Left renal pelvis (tissue), 4 donors: Measurements from ENCODE around the gene MPRIP. TPM values are rescaled to one million over a fixed set of nuclear protein-coding genes. Genes with fewer than 3 reads are reported as not detected.

Source experiments
- DNase-seq, 4 donors: peaks; one replicate each; pipeline ENCODE4 v3.0.0-alpha.2; 2013; ENCODE audit warnings: low read depth in 4 of 4, low spot score in 3 of 4
- polyA plus RNA-seq, 4 donors: library from polyadenylated mRNA; unstranded; fragments of 120-200 nt; gene quantifications; one replicate each; pipeline ENCODE4 v1.2.1, GENCODE V29; 2013; ENCODE audit not compliant: insufficient read length in 4 of 4

MPRIP gene
- polyA plus RNA-seq, 4 donors, result 144 to 180 (median 161) TPM

DNA sequence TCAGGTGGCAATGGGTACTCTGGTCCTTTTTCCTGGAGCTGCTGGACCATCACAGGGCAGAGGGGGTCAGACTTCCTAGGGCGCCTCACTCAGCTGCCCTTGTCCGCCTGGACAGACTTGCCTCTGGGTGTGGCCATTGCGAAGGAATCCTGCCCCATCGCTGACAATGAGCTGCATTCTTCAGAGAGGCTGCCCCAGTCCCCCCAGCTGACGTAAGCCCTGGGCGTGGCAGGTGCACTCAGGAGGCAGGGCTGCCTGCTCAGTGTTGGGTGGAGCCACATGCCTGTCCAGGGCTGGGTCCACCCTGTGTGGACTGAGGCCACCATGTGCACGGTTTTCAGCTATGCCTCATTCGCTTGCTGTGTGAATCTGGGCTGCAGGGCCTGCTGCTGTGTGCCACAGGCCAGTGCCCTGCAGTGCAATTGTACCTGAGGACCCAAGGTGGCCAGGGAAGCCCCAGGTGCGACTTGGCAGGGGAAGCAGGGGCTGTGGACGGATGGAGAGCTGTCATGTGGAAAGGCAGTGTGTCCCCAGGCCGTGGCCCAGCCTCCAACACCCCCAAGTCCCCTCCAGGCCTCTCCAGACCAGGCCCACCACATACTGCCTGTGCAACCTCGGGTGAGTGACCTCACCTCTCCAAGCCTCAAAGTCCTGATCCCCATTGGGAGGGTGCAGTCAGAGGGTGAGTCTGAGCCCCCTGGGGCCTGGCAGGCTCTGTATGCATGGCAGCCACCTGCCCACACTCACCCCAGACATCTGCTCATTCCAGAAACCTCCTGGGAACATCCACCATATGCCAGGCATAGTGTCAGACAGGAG is 14.0 kb upstream of the MPRIP start:
- DNase-seq, result no peak

DNA sequence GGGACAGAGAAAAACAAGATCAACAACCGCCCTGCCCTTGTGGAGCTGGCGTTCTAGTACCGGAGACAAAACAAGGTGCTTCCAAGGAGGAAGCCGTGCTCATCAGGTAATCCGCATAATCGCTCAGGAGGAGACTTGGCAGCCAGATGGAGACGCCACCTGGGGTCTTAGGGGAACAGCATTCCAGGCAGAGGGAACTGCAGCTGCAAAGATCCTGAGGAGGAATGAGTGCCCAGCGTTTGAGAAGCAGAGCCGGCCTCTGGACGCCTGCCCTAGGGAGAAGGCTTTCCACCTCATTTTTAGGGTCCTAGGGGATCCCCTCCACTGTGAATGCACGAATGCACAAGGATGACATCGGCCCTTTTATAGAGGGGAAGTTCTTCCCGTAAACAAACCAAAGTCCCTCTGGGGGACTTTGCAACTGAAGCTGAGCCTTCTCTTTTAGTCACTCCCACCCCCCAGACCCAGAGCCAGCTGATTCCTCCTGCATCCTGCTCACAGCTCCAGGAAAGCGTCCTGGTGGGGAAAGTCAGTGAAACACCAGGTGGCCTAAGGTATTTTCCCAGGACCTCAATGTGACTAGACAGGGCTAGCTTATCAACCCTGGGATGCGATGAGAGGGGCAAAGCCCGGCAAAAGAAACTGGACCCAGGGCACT is 13.2 kb upstream of the MPRIP start:
- DNase-seq, result no peak

DNA sequence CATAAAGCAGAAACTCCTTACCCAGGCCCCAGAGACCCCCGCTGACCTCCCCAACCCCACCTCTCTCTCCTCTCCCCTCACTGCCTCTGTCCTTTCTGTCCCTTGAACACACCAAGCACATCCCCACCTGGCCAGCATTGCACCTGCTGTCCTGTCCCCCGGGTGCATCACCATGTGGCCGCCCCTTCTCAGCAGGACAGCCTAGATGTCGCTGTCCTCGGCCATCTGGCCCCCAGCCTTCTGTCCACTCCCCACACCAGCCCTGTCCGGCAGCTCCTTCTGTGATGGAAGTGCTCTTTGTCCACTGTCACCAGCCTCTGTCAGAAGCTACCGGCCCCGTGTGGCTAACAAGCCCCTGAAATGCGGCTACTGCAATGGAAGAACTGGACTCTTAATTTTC is 12.3 kb upstream of the MPRIP start:
- no peak for DNase-seq

DNA sequence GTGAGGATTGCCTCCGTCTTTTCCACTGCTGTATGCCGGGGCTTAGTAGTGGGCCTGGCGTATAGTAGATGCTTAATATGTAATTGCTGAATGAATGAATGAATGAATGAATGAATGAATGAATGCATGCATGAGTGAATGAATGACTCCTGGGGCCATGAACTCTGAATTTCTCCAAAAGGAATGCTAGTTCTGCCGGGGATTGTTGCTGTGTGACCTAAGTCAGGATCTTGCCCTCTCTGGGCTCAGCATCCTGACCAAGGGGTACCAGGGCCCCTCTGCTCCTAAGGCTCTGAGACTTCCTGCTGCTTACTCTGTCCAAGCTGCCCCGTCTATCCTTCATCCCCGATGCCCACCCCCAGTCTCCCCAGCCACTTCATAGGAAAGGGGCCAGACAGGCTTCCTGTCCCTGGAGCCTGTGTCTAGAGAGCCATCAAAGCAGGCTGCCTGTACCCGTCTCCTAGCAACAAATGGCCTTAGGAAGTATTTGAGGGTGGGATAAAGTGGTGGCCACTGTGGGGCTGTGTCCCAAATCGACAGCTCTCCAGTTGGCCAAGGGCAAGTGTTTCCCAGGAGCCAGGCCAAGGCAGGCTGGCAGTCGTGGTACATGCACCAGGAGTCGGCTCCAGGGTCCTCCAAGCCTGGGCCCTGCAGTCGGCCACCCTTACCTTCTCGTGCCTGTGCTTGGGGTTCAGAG is 11.6 kb upstream of the MPRIP start:
- DNase-seq, result no peak

DNA sequence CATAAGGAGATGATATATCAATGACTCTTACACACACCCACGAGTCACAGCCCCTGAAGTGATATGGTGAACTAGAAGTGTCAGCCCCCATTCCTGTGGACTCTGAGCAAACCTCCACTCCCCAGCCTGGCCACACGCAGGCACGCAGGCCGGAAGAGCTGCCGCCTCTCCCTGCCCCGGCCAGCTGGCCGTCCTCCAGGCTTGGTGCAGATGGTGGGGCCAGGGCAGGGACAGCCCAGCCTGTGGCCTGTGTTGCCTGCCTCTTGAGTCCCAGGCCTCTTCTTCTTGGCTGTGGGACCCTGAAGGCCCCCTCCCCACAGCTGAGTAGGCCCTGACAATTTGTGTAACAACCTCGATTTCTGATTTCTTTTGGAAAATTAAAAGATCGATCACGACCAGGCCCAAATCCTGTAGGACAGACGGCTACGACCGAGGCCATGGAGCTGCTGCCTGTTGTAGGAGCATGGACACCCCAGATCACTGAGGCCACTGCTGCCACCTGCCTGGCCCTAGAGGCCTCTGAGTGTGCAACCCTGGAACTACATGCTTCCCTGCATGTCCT is 10.0 kb upstream of the MPRIP start:
- no peak for DNase-seq

DNA sequence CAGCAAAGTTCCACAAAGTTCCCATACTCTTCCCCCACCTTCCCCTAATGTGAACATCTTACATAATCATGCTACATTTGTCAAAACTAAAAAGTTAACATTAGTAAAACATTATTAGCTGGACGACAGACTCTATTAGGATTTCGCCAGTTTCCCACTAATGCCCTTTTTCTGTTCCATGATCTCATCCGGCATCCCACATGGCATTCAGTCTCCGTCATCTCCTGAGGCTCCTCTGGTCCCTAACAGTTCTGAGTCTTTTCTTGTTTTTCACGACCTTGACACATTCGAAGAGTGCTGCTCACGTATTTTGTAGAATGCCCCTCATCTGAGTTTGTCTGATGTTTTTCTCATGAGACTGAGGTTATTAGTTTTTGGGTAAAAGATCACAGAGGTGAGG is 8.8 kb upstream of the MPRIP start:
- no peak for DNase-seq

GRCh38 chr17:17034026-17034425 is 8.2 kb upstream of the MPRIP start:
- no peak for DNase-seq

DNA sequence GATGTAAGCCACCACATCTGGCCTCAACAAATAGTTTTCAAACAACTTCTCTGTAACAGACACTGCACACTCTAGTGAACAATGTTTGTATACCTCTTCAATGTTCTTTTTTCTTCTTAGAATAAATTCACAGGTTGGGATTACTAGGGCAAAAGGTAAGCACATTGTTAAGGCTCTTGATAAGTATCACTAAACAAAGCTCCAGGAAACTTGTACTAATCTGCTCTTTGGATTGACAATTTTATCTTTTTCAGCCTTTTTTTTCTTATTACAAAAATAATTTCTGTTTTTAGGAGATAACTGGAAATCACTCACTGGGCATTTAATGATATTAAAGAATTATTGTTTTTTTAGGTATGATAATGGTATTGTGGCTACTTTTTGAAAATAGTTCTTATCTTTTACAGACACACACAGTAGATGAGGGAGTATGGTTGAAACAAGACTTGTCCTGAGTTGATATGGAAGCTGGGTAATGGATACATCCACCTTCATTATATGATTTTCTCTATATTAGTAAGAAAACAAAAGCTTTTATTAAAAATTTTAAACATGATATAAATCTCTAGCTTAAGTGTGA is 7.7 kb upstream of the MPRIP start:
- DNase-seq, result no peak

- DNase-seq, result no peak
Observed at GRCh38 chr17:17035490-17035889, 6.8 kb upstream of the MPRIP start.

DNA sequence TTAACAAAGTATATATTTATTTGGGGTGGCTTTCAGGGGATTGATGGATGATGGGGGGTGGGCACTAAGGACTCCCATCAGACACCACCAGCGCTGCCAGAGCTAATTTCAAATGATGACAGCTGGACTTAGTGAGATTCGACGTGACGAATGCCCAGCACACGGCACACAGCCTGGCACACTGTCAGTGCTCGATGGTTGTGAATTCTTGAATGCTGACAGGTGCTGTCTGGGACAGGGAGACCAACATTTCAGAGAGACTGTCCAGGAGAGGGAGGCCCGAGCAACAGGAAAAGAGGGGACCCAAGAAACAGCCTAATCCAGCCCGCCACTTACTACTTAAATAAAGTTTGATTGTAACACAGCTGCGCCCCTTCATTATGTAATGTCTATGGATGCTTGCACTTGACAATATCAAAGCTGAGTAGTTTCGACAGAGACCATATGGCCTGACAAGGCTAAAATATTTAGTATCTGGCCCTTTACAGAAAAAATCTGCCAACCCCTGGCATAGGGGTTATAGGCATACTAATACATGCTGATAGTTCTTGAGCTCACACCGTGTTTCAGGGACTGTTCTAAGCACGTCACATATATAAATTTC is 6.2 kb upstream of the MPRIP start:
- no peak for DNase-seq

GRCh38 chr17:17036524-17036998 is 5.7 kb upstream of the MPRIP start:
- no peak for DNase-seq

DNA sequence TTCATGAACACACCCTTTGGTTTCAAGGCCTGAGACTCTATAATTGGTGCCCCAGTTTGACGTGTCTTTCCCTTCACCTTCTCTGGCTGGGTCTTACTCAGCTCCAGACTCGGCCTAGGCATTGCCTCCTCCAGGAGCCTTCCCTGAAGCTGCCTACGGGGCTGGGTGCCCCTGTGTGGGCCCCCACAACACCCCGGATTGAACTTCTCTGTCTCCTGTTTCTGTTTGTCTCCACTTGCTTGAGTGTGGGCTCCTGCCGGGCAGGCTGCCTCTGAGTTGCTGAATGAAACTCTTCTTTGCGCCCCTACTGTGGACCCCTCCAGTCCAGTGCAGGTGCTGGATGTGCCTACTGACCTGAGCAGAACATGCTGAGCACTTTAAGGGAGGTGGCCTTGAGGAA is 2.3 kb upstream of the MPRIP start:
- DNase-seq, result no peak

GRCh38 chr17:17041018-17041521 is 1.2 kb upstream of the MPRIP start:
- DNase-seq, result no peak

DNA sequence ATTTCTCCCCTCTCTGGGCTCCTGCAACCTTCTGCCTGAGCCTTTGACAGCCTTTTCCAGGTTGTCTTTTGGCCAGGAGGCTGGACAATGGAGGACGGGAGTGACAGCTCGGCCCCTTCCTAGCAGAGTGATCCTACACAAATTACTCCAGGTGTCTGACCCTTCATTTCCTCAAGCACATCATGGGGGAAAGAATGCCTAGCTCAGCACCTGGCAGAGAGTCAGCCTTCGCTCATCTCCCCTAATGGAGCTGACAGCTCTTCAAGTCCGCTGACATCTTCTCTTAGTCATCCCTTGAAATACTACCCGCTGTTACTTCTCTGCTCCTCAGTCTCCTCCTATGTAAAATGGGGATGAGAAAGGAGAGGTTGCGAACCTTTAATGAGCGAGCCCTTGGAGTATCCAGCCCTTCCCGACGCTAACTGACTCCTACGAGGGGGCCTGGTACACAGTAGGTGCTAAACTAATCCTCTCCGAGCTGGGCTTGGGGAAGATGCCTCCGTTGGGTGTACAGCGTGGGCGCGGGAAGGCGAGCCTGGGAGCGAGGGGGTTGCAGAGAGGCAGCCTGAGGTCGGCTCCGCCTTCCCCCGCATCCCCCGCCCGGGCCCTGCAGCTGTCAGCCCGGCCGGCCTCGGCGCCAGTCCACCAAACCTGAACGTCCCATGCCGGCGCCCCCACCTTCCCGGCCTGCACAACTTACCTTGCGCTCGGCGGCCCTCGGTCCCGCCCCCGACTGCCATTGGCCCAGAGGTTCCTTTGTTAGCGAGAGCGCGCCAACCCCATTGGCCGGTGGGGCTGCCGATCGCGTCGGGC is 480 bp upstream of the MPRIP start:
- peak; percentile 92 to 96 (median 94) for DNase-seq

DNA sequence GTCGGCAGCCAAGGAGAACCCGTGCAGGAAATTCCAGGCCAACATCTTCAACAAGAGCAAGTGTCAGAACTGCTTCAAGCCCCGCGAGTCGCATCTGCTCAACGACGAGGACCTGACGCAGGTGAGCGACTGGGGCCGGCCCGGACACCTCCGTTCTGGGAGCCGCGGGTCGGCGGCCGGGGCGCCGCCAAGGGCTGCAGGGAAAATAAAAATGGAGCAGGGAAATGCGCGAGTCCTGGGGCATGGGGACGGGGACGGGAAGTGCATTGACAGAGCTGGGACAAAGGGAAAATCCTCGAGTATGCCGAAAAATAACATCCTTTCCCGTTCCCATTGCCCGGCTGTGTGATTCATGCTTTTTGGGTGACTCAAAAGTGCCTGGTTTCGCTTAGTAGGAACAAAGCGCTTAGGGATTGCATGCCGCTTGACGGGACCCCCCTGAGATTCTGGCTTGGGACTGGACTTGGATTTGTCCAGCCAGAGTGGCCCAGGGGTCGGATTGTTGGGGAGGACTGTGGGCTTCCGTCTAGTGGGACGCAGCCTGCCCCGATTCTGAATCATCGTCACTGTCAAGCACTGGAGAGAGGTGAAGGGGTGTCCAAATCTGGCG is 699 bp downstream of the MPRIP start:
- no peak for DNase-seq

DNA sequence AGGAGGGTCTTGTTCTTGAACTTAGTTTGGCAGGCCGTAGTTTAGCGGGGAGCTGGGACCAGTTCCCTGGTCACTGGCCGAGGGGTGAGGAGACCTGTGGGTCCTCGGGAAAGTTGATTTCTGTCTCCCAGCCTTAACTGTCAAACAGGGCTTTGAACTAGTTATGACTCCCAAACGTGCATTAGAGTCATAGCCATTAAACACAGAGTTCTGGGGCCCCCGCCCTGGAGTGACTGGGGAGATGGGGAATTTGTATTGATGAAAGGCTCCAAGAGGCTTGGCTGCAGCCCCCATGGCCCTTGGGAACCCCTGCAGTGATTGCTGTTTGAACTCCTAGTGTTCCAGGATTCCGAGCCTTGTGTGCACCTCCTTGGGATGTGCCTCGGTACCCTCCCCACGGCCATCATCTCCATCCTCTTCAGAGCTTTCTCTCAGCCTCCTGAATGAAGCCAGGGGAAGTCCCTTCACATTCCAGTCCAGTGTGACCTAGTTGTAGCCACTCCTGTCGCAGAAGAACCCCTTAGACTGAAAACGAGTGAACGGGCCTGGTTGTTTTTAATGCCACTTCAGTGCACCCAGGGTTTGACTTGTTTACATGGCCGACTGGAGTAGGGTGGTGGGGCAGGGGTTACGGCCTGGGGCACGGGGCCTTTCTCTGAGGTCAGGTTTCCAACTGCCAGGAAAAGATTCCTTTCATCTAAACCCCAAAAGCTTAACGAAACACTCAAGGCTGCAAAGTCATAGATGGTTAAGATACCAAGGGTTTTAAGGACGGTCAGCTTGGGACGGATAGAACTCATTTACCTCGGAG is 1.4 kb downstream of the MPRIP start:
- no peak for DNase-seq

- DNase-seq, result peak in 2 of 4 donors; percentile 50 to 57
Observed at GRCh38 chr17:17044846-17045561, 2.7 kb downstream of the MPRIP start.
